ENCODE measurements around the gene C17orf113. TPM values are rescaled to one million over a fixed set of nuclear protein-coding genes. Genes with fewer than 3 reads are reported as not detected.

Gene C17orf113
- total RNA-seq, 1 experiment from 2014 or later: 0.18 TPM

DNA sequence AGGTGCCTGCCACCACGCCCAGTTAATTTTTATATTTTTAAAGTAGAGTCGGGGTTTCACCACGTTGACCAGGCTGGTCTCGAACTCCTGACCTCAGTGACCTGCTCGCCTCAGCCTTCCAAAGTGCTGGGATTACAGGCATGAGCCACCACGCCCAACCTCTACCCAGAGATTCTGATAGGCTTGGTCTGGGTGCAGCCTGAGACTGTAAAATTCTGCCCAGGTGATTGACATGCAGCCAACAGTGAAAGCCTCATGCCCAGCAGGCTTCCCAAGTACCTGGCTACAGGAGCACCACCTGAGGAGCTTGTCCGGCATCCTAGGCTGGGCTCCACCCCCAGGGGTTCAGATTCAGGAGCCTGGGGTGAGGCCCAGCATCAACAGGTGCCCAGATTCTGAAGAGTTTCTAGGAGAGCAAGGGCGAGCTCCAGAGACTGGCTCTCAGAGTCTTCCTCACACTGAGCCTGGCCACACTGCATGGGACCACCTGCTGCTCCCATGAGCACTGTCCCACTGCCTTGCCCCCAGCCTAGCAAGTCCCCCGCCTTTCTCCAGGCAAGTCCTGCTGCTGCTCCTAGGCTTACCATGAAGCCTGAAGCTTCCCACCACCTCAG lies 31.2 kb upstream of the C17orf113 start:
- Histone ChIP-seq H3K27ac (no peak overlapping the region), H3K4me3 (no peak overlapping the region), H3K4me1 (replicated peaks) (no peaks in the 10 kb centered on the region), H3K36me3 (no peaks in the 10 kb centered on the region), H3K27me3 (replicated peaks) (no peaks in the 10 kb centered on the region), H3K9me3 (replicated peaks) (no peaks in the 10 kb centered on the region)
- no peak for DNase-seq (ENCODE audit: low read depth in 1 of 2, low spot score in 2 of 2)

DNA sequence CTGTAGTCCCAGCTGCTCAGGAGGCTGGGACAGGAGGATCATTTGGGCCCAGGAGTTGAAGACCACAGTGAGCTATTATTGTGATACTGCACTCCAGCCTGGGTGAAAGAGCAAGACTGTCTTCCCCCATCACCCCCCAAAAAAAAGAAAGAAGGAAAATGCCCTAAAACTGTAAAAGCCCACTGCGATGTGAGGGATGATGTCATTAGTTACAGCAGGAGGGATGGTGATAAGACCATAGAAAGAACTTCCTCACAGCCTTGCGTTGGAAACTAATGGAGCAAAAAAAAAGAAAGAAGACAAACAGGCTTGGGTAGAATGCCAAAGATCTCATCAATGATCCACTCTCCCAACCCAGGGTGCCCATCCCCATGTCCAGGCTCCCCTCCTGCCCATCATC lies 29.1 kb upstream of the C17orf113 start:
- Histone ChIP-seq H3K4me1 (replicated peaks) (no peaks in the 10 kb centered on the region), H3K27me3 (replicated peaks) (no peaks in the 10 kb centered on the region), H3K4me3 (no peak overlapping the region), H3K9me3 (replicated peaks) (no peaks in the 10 kb centered on the region), H3K36me3 (no peaks in the 10 kb centered on the region), H3K27ac (no peak overlapping the region)
- DNase-seq (ENCODE audit: low read depth in 1 of 2, low spot score in 2 of 2): no peak

DNA sequence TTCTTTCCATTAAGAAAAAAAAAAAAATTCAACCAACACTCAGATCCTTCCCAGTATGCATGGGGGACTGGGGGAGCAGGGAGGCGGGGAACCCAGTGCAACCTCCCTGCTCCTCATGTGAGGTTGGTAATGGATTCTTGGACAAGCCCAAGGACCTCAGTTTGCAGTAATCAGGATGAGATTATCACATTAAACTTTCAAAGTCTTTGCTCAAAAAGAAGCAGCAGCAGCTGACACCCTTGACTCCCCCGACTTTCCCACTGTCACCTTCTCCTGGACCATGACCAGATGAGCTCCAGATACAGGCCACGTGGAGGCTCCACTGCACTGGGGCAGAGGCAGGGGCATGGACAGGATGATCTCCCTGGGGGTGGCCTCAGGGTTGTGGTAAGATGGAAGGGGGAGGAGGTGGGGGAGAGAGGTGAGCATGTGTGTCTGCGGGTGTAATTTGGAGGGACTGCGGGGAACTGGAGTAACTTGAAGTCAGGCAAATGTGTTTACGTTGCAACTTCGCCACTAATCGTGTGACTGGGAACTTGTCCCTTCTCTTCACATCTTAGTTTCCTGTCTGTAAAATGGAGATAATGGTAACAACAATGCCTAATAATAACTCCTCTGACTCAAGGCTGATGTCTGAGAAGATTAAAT lies 28.1 kb upstream of the C17orf113 start:
- H3K36me3 ChIP-seq: no peaks in the 10 kb centered on the region
- no peaks in the 10 kb centered on the region for H3K4me1 ChIP-seq (replicated peaks)
- H3K27me3 ChIP-seq (replicated peaks): no peaks in the 10 kb centered on the region
- H3K4me3 ChIP-seq: no peak overlapping the region
- H3K9me3 ChIP-seq (replicated peaks): no peaks in the 10 kb centered on the region
- H3K27ac ChIP-seq: no peak overlapping the region
- no peak for DNase-seq (ENCODE audit: low read depth in 1 of 2, low spot score in 2 of 2)

DNA sequence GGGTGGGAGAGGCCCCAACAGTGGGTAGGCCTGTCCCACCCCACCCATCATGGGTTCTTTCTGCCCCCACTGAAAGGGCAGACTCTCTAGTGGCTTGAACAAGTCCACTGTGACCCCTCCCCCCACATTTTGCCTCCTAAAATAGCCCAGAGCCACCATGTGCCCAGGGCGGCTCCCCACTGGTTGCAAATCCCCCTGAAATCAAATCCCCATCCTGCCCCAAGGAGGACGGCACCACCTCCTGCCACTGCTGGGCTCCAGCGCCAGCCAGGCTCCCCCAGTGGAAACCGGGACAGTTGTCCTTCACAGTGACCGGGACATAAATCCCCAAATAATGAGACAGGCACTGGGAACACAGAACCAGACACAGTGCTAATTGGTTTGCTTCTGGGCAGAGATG lies 27.4 kb upstream of the C17orf113 start:
- Histone ChIP-seq H3K27me3 (replicated peaks) (no peaks in the 10 kb centered on the region), H3K36me3 (no peaks in the 10 kb centered on the region), H3K27ac (no peak overlapping the region), H3K4me3 (no peak overlapping the region), H3K4me1 (replicated peaks) (no peaks in the 10 kb centered on the region), H3K9me3 (replicated peaks) (no peaks in the 10 kb centered on the region)
- DNase-seq (ENCODE audit: low read depth in 1 of 2, low spot score in 2 of 2): no peak

DNA sequence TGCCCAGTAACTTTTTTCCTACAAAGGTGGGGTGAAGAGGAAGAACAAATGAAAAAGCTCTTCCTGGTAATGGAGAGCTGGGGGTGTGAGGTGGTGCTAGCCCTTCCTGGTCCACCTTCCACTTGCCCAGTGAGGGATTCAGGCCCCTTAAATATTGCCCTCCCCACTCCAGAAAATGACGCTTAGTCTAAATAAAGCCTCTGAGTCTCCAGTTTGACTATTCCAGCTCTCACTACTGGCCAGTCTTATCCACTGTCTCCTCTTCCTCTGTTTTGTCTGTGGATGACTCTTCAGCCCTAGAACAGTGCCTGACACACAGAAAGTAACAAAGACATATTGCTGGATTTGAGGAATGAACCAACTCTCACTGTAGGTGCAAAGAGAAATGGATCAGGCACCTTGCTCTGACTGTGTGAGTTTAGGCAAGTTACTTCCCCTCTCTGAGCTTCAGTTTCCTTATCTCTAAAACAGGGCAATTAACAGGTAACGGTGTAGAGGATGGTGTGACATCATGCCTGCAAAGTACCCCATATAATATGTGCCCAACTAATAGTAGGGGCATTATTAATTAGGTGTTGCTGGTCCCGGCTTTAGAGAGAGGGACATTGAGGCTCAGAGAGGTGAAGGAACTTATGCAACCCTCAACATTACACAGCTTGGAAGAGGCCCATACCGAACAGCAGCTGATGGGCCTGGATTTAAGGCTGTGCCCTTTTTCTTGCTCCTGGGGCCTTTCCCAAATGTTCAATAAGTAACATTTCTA lies 26.6 kb upstream of the C17orf113 start:
- Histone ChIP-seq H3K9me3 (replicated peaks) (no peaks in the 10 kb centered on the region), H3K4me1 (replicated peaks) (peaks cover 5% of the 10 kb centered on the region), H3K4me3 (no peak overlapping the region), H3K36me3 (no peaks in the 10 kb centered on the region), H3K27ac (no peak overlapping the region), H3K27me3 (replicated peaks) (peaks cover 7% of the 10 kb centered on the region)
- no peak for DNase-seq (ENCODE audit: low read depth in 1 of 2, low spot score in 2 of 2)

DNA sequence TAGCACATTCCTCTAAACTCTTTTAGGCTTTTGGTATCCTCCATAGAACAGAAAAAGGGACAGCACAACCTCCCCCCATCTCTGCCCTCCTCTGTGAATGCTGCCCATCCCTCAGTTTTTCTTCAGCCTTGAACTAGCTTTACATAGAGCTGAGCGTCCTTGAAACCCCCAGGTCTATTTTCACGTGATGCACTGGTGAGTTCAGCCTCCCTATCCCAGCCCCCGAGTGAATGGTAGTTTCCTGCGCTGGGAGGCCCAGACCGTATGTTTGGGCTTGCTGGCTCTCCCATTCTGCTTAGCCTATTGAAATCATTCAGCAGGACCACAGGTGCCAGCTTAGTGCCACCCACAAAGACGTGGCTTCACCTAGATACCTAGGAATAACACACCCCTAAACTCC lies 25.4 kb upstream of the C17orf113 start:
- Histone ChIP-seq H3K4me1 (replicated peaks) (peaks cover 5% of the 10 kb centered on the region), H3K27ac (no peak overlapping the region), H3K9me3 (replicated peaks) (no peaks in the 10 kb centered on the region), H3K27me3 (replicated peaks) (peaks cover 13% of the 10 kb centered on the region), H3K4me3 (no peak overlapping the region), H3K36me3 (no peaks in the 10 kb centered on the region)
- no peak for DNase-seq (ENCODE audit: low read depth in 1 of 2, low spot score in 2 of 2)

DNA sequence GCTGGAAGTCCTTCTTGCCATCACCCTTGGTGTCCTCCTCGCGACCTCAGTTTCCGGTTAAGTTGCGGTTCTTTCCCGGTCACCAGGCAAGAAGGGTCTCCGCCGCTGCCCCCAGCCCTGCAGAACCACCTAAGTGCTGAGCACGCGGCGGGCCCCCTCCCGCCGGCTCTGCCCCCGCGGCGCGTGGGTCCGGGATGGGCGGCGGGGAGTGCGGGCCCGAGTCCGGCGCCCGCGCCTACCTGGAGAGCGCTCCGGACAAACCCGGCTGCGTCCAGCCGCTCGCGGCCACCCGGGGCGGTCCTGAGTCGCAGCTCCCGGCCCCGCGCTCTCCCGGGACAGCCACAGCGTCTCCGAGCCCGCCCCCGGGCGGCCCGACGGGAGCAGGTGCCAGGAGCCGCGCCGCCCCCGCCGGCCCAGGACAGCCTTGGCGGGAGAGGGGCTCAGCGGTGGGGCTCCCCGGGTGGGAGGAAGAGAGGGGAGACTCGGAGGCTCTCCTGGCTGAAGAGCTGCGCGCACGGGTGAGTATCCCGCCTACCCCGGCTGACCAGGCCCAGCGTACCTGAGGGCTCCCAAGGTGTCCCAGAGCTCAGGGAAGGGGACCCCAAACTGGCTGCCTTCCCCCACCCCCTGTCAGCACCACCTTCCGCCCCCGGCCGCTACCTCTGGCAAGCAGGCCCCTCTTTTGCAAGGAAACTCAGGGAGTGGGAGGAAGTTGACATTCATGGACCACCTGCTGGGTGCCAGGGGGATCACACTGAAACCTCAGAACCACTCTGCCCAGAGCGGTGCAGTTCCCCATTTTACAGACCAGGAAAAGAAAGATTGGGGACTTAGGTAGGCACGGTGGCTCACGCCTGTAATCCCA lies 22.2 kb upstream of the C17orf113 start:
- DNase-seq (ENCODE audit: low read depth in 1 of 2, low spot score in 2 of 2): no peak
- Histone ChIP-seq H3K9me3 (replicated peaks) (no peaks in the 10 kb centered on the region), H3K4me1 (replicated peaks) (peaks cover 5% of the 10 kb centered on the region), H3K27me3 (replicated peaks) (peaks cover 13% of the 10 kb centered on the region), H3K27ac (no peak overlapping the region), H3K36me3 (no peaks in the 10 kb centered on the region), H3K4me3 (peak overlapping the region; percentile 20)

DNA sequence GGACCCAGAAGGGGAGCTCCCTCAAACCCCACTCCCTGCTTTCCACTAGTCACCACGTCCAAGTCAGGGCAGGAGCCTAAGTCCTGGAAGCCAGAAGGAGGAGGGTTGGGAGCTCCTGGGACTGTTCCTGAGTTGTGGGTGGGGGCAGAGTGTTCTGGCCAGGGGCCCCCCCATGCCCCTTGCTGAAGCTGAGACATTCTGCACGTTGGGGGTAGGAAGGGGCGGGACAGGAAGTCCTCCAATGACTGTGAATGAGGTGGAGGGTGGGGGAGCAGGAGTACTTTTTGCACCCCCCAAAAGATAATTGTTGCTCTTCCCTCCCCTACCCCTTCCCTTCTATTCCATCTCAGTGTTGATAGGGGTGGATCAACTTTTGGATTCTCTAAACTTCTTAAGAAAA lies 21.4 kb upstream of the C17orf113 start:
- H3K4me1 ChIP-seq (replicated peaks): peaks cover 5% of the 10 kb centered on the region
- H3K9me3 ChIP-seq (replicated peaks): no peaks in the 10 kb centered on the region
- no peak overlapping the region for H3K27ac ChIP-seq
- no peaks in the 10 kb centered on the region for H3K36me3 ChIP-seq
- no peak overlapping the region for H3K4me3 ChIP-seq
- H3K27me3 ChIP-seq (replicated peaks): peaks cover 13% of the 10 kb centered on the region
- DNase-seq (ENCODE audit: low read depth in 1 of 2, low spot score in 2 of 2): no peak

DNA sequence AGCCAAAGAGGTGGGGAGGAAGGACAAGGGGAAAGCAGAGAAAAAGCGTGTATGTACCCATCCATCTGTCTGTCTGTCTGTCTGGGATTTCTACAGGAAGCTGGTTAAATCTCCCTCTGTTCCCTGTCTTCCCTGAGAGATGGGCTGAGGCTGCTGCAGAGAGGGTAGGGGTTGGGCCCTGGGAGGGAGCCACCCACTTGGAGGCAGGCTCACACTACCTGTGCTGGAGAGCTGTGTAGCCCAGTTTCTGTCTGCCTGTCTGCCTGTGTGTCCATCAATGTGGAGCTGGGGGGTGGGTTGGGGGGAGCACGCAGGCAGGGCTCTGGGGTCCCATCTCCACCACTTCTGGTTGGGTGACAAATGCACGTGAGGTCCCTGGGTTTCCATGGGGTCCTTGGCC lies 18.6 kb upstream of the C17orf113 start:
- Histone ChIP-seq H3K9me3 (replicated peaks) (no peaks in the 10 kb centered on the region), H3K27me3 (replicated peaks) (peaks cover 13% of the 10 kb centered on the region), H3K4me3 (no peak overlapping the region), H3K4me1 (replicated peaks) (peaks cover 5% of the 10 kb centered on the region), H3K27ac (no peak overlapping the region), H3K36me3 (no peaks in the 10 kb centered on the region)
- no peak for DNase-seq (ENCODE audit: low read depth in 1 of 2, low spot score in 2 of 2)

DNA sequence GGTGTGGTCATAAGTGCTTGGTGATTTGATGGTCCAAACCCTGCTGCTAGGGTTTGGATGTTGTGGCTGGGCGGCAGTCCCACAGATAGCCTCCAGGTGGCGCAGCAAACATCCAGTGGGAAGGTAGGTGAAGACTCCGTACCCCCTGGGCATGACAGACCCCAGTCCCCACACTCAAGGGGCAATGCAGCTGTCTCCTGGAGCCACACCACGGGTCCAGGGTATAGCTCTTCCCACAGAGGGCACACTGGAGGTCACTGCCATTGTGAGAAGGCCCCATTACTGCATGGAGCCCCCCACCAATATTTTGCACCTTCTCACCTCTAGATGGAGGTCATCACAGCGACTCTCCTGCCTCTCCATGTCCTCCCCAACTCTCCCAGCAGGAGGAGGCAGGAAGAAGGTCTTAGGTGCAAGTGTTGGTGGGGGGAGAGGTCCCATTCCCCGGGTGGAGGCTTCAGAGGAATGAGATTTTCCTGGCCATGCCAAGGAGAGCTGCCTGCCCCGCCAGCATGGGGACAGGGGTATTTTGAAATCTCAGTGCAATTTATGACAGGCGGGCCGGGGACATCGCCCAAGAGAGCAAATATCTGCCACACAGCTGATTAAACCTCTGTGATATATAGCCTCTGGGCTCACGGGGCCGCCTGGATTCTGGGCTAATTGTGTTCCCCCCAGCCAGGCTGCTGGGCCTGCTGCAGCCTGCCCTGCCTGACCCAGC lies 17.1 kb upstream of the C17orf113 start:
- Histone ChIP-seq H3K27me3 (replicated peaks) (peaks cover 12% of the 10 kb centered on the region), H3K4me1 (replicated peaks) (peaks cover 4% of the 10 kb centered on the region), H3K36me3 (no peaks in the 10 kb centered on the region), H3K9me3 (replicated peaks) (no peaks in the 10 kb centered on the region), H3K4me3 (no peak overlapping the region), H3K27ac (no peak overlapping the region)
- peak; percentile 44 to 69 for DNase-seq (ENCODE audit: low read depth in 1 of 2, low spot score in 2 of 2)

DNA sequence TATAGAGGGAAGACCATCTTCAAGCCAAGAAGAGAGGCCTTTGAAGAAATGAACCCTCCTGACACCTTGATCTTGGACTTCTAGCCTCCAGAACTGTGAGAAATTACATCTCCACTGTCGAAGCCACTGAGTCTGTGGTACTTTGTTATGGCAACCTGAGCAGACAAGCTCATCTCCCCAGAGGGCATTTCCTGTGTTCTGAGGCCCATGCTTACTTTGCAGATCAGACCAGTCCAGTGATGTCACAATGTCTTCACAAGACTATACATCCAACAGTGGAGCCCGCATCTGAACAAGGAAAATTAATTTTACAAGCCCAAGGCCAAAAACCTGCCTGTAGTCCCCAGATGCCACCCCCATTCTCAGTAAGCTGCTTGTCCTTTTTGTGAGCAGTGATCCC lies 14.8 kb upstream of the C17orf113 start:
- H3K36me3 ChIP-seq: no peaks in the 10 kb centered on the region
- H3K27me3 ChIP-seq (replicated peaks): no peaks in the 10 kb centered on the region
- no peak overlapping the region for H3K27ac ChIP-seq
- DNase-seq (ENCODE audit: low read depth in 1 of 2, low spot score in 2 of 2): no peak
- H3K4me3 ChIP-seq: no peak overlapping the region
- H3K4me1 ChIP-seq (replicated peaks): no peaks in the 10 kb centered on the region
- H3K9me3 ChIP-seq (replicated peaks): no peaks in the 10 kb centered on the region

DNA sequence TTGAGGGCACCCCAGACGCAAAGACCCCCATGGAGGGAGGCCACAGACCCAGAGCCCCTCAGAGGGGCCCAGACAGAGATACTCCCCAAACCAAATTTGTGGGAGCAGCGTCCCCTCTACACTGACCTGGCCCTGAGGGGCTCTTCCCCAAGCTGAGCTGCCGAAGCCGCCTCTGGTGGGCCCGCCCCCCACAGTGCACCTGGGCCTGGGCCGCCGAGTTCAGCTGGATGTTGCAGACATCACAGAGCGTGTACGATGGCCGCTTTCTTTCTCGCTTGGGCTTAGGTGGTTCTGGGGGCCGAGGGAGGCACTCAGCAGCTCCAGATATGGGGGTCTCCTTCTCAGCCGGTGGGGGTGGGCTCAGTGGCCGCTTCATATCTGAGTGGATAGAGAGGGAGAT lies 12.3 kb upstream of the C17orf113 start:
- Histone ChIP-seq H3K27ac (no peak overlapping the region), H3K4me1 (replicated peaks) (no peaks in the 10 kb centered on the region), H3K4me3 (no peak overlapping the region), H3K9me3 (replicated peaks) (no peaks in the 10 kb centered on the region), H3K36me3 (no peaks in the 10 kb centered on the region), H3K27me3 (replicated peaks) (no peaks in the 10 kb centered on the region)
- DNase-seq (ENCODE audit: low read depth in 1 of 2, low spot score in 2 of 2): no peak

All from SJSA1 (cell line).